GM12891 (cell line): Measurements from ENCODE around the gene CARD10.
"Not testable (repeated sequence)": the region's sequence is repeated elsewhere in the genome, so short reads cannot be mapped to it uniquely, and the experiment has no call there.

ENCODE experiments used
- POLR2A ChIP-seq: IDR thresholded peaks from 2 replicates; pipeline ENCODE4 v1.6.1; 2011; ENCODE audit warnings: low read depth, low read length, control low read depth
- POLR2AphosphoS5 ChIP-seq: IDR thresholded peaks from 2 replicates; pipeline ENCODE4 v1.6.1; 2011; ENCODE audit warnings: low read depth, low read length, control low read depth
- TAF1 ChIP-seq: IDR thresholded peaks from 2 replicates; pipeline ENCODE4 v1.6.1; 2011; ENCODE audit warnings: low read depth, low read length, control low read depth

DNA sequence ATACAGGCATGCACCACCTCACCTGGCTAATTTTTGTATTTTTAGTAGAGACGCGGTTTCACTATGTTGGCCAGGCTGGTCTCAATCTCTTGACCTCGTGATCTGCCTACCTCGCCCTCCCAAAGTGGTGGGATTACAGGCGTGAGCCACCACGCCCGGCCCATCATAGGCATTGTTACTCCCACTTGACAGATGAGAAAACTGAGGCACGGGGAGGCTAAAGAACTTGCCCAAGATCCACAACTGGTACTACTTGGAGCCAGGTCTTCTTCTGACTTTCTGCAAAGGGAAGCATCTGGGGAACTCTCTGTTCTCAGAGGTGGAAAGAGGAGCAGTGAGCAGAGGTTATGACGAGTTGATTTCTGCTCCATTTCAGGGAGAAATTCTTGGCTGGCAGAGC lies 31.7 kb upstream of the CARD10 start:
- TF ChIP-seq POLR2AphosphoS5, POLR2A, TAF1: not testable (repeated sequence)
